K562 (cell line): Measurements from ENCODE around the gene GOLGA8N. TPM values are rescaled to one million over a fixed set of nuclear protein-coding genes. Genes with fewer than 3 reads are reported as not detected.

ENCODE experiments used
- ATAC-seq: fragments of 200-7000 bp; cut with Tn5 transposase; 3 replicates; pipeline ENCODE4 v1.9.1; 2020; ENCODE audit warnings: moderate library complexity
- BruUV-seq: library from RNA; stranded (reverse); fragments of 400-500 nt; replicated peaks from 2 replicates; lab custom pipeline; 2021; lab: Mats Ljungman, UMichigan
- CTCF ChIA-PET: fragments of 300-600 bp; formaldehyde crosslinking; extraction: SDS; loops from one replicate; lab custom pipeline; 2021; ENCODE audit warnings: low intra/inter-chr PET ratio; lab: Yijun Ruan, JAX
- POLR2A ChIA-PET: fragments of 300-600, 350-650 bp; sonication (Branson Sonifier 250); formaldehyde crosslinking; extraction: SDS; loops from one replicate; lab custom pipeline; 2021; ENCODE audit warnings: antibody characterized with exemption, inconsistent platforms; lab: Yijun Ruan, JAX
- DNase-seq, 4 experiments: peaks; one replicate each; pipeline versions ENCODE4 v3.0.0 to v3.0.0-alpha.2; 2011 to 2018; ENCODE audit warnings: low spot score in 3 of 4, mixed read lengths in 3 of 4; ENCODE audit errors: extremely low read depth in 1 of 4
- FAIRE-seq: peaks from 2 replicates; lab custom pipeline; 2011; peaks lifted over from hg19 to GRCh38; lab: Jason Lieb, UNC
- H2AFZ ChIP-seq: 2 replicates; pipeline ENCODE4 v1.6.0; 2011; ENCODE audit warnings: low read depth, low read length, control low read depth, inconsistent platforms
- H3K27ac ChIP-seq: fragments of 200-600 bp; 3 replicates; pipeline ENCODE4 v1.8.0; 2011; ENCODE audit warnings: low read depth, mild to moderate bottlenecking, control low read depth, inconsistent platforms, low read length, moderate library complexity, mixed read lengths; ENCODE audit errors: extremely low read depth
- H3K27me3 ChIP-seq, 2 experiments: fragments of 300-600 bp in 1 of 2; 2 replicates in 1 of 2; 3 replicates in 1 of 2; pipeline versions ENCODE4 v1.6.0 to v1.8.0; 2011; ENCODE audit warnings: inconsistent platforms in 2 of 2, low read length in 2 of 2, mild to moderate bottlenecking in 1 of 2, mixed read lengths in 1 of 2, moderate library complexity in 1 of 2; ENCODE audit not compliant: control insufficient read depth in 2 of 2, insufficient read depth in 2 of 2
- H3K36me3 ChIP-seq: fragments of 300-600 bp; 3 replicates; pipeline ENCODE4 v1.8.0; 2011; ENCODE audit warnings: mild to moderate bottlenecking, low read length, inconsistent platforms; ENCODE audit not compliant: control insufficient read depth, insufficient read depth
- H3K4me1 ChIP-seq, 2 experiments: fragments of 200-600 bp in 1 of 2; replicated peaks in 1 of 2; 2 replicates in 1 of 2; 3 replicates in 1 of 2; pipeline versions ENCODE4 v1.5.1 to v1.8.0; 2011; ENCODE audit warnings: inconsistent platforms in 2 of 2, low read length in 2 of 2, mild to moderate bottlenecking in 1 of 2, mixed read lengths in 1 of 2, moderate library complexity in 1 of 2; ENCODE audit not compliant: control insufficient read depth in 2 of 2, insufficient read depth in 2 of 2
- H3K4me2 ChIP-seq: 2 replicates; pipeline ENCODE4 v1.6.1; 2011; ENCODE audit warnings: low read length, control low read depth, inconsistent platforms, mixed read lengths; ENCODE audit not compliant: insufficient read depth
- H3K4me3 ChIP-seq: fragments of 200-600 bp; sonication (generic), shearing (Covaris generic); 2 replicates; pipeline ENCODE4 v1.5.1; 2016; ENCODE audit warnings: control low read depth, inconsistent platforms
- H3K79me2 ChIP-seq: fragments of 200-600 bp; 3 replicates; pipeline ENCODE4 v1.8.0; 2011; ENCODE audit warnings: low read length, inconsistent platforms; ENCODE audit not compliant: control insufficient read depth, insufficient read depth
- H3K9ac ChIP-seq, 2 experiments: 2 replicates each; pipeline versions ENCODE4 v1.6.0 to v1.6.1; 2011; ENCODE audit warnings: low read depth in 2 of 2, low read length in 2 of 2, control low read depth in 1 of 2, inconsistent platforms in 1 of 2, mild to moderate bottlenecking in 1 of 2, mixed read lengths in 1 of 2; ENCODE audit not compliant: insufficient read depth in 1 of 2
- H3K9me1 ChIP-seq: one replicate; pipeline ENCODE4 v1.6.0; 2011; ENCODE audit warnings: inconsistent platforms, mild to moderate bottlenecking, low read length, moderate library complexity; ENCODE audit not compliant: control insufficient read depth, insufficient read depth
- H3K9me3 ChIP-seq: replicated peaks from 2 replicates; pipeline ENCODE4 v1.5.1; 2011; ENCODE audit warnings: low read depth, low read length, inconsistent platforms; ENCODE audit not compliant: control insufficient read depth, insufficient read depth
- H4K20me1 ChIP-seq: replicated peaks from 2 replicates; pipeline ENCODE4 v1.6.1; 2011; ENCODE audit warnings: low read length, inconsistent platforms, mixed read lengths; ENCODE audit not compliant: control insufficient read depth, insufficient read depth
- ARID2 ChIP-seq: fragments of 450-650 bp; IDR thresholded peaks from 2 replicates; pipeline ENCODE4 v1.6.1; 2017; ENCODE audit warnings: antibody characterized with exemption, mild to moderate bottlenecking
- BRD9 ChIP-seq: fragments of 450-650 bp; IDR thresholded peaks from 2 replicates; pipeline ENCODE4 v1.6.1; 2018; ENCODE audit warnings: low read depth; ENCODE audit not compliant: partially characterized antibody
- ETV6 ChIP-seq, 3 experiments: fragments of 150-350 bp in 1 of 3; sonication (generic) in 1 of 3; formaldehyde crosslinking in 1 of 3; IDR thresholded peaks; 2 replicates each; pipeline versions ENCODE4 v1.6.1 to v1.8.0; 2014 to 2022; ENCODE audit warnings: borderline replicate concordance in 2 of 3, low read depth in 2 of 3, antibody characterized with exemption in 1 of 3, low read length in 1 of 3, mild to moderate bottlenecking in 1 of 3, missing genetic modification reagents in 1 of 3
- SMARCE1 ChIP-seq: fragments of 450-650 bp; IDR thresholded peaks from 2 replicates; pipeline ENCODE4 v1.7.1; 2016; ENCODE audit warnings: mild to moderate bottlenecking
- SRSF1 ChIP-seq: fragments of 200-400 bp; formaldehyde crosslinking; IDR thresholded peaks from 2 replicates; pipeline ENCODE4 v1.6.1; 2017; ENCODE audit warnings: mild to moderate bottlenecking, low read depth, low read length, moderate library complexity
- TCFL5 ChIP-seq: fragments of 250-450 bp; sonication (Bioruptor Pico); conservative IDR thresholded peaks from 2 replicates; pipeline ENCODE4 v1.6.1; 2021; ENCODE audit warnings: mild to moderate bottlenecking, moderate library complexity, matching md5 sums
- WGBS: fragments of 100-300 bp; shearing (Covaris generic); methylation state at CpG from one replicate; pipeline ENCODE4 v1.1.6; 2016; ENCODE audit warnings: low coverage, mixed read lengths; ENCODE audit not compliant: insufficient coverage; ENCODE audit errors: missing lambda C conversion rate; 5-methylcytosine and 5-hydroxymethylcytosine counted together
- in situ Hi-C: fragments of 300-500 bp; cut with MboI; formaldehyde crosslinking; loops from 4 replicates; pipeline ENCODE4 v1.15.0; 2018; ENCODE audit warnings: inconsistent platforms, mixed read lengths
- intact Hi-C: fragments of 100-400 bp; cut with micrococcal nuclease; formaldehyde crosslinking; loops from 2 replicates; pipeline ENCODE4 v1.14.2; 2022
- polyA plus RNA-seq, 8 experiments: library from polyadenylated mRNA; depleted of rRNA in 4 of 8; stranded (reverse) in 5 of 8; unstranded in 3 of 8; fragments of >200 nt; fragmentation: Nextera tagmentation in 2 of 8; fragmentation: Illumina TruSeq in 1 of 8; extraction: Ambion mirVana in 2 of 8; extraction: Trizol in 1 of 8; gene quantifications; 2 replicates each; pipeline versions ENCODE4 v1.2.1 to v1.2.3, GENCODE V29; 2011 to 2014; ENCODE audit warnings: inconsistent platforms in 1 of 8, missing spikeins in 1 of 8
- total RNA-seq, 7 experiments: library from RNA; depleted of rRNA in 6 of 7; stranded (reverse); fragments of >200 nt in 6 of 7; fragmentation: Illumina TruSeq in 2 of 7; extraction: Trizol in 2 of 7; gene quantifications; 2 replicates each; pipeline versions ENCODE4 v1.2.1 to v1.2.3, GENCODE V29; 2011 to 2021; ENCODE audit warnings: low replicate concordance in 1 of 7
- TF ChIP-seq, protein P1 (sequence below): fragments of 250-450 bp; sonication (Bioruptor Pico); IDR thresholded peaks from 2 replicates; pipeline ENCODE4 v1.8.0; 2021; ENCODE audit warnings: moderate library complexity, mild to moderate bottlenecking, inconsistent platforms

GOLGA8N gene
- total and polyA plus RNA-seq, 9 of the 15 experiments (the other 6 are each of a cell fraction or from before 2014, with no cell fraction given) = 0.01 to 4.5 (median 0.24) TPM

DNA sequence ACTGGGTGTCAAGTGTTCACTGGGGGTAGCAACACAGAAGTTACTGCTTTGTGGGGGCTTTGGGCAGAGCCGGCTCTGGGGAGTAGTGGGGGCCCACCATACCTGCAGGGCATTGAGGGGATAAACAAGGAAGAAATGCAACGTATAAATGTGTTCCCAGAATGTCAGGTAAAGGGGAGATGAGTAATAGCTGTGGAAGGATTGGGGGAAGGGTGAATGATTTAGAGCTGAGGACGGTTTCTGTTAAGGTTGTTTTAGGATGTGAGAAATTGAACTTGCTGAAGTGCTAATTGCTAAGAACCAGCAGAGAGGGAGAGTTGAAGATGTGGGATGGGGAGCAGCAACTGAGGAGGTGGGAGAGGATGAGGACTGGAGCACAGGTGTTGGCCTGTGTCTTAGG is 58.9 kb downstream of the GOLGA8N start:
- Histone ChIP-seq H4K20me1 (0 out of 2 replicates have a peak, but pooled peaks cover 5% of the 10 kb centered on the region), H3K4me2 (no peak overlapping the region), H3K9me3 (no peaks in the 10 kb centered on the region), H3K79me2 (no peaks in the 10 kb centered on the region), H3K27me3 (no peaks in the 10 kb centered on the region), H3K9me1 (no peaks in the 10 kb centered on the region), H2AFZ (no peak overlapping the region), H3K9ac (no peak overlapping the region), H3K27ac (no peak overlapping the region), H3K36me3 (no peaks in the 10 kb centered on the region), H3K4me1 (peaks cover 0 to 3% of the 10 kb centered on the region in 2 experiments; a peak in 2 of 5 replicates), H3K4me3 (no peak overlapping the region)
- BruUV-seq = no TSS peak
- FAIRE-seq (no peak), ATAC-seq (no peak), DNase-seq (no peak)
- no peak for TF ChIP-seq BRD9
- TF ChIP-seq TCFL5 (CRISPR knock-in tag) = no peak
- TF ChIP-seq ETV6 (IDR thresholded peaks at IDR 0.05; ENCODE audit: borderline replicate concordance in 1 of 2, low read depth in 2 of 2, low read length in 1 of 2) = no peak
- TF ChIP-seq ETV6 (CRISPR knock-in tag; IDR thresholded peaks at IDR 0.05; ENCODE audit: borderline replicate concordance) = no peak
- TF ChIP-seq SRSF1 = no peak
- TF ChIP-seq ARID2 = no peak
- TF ChIP-seq, protein P1, sequence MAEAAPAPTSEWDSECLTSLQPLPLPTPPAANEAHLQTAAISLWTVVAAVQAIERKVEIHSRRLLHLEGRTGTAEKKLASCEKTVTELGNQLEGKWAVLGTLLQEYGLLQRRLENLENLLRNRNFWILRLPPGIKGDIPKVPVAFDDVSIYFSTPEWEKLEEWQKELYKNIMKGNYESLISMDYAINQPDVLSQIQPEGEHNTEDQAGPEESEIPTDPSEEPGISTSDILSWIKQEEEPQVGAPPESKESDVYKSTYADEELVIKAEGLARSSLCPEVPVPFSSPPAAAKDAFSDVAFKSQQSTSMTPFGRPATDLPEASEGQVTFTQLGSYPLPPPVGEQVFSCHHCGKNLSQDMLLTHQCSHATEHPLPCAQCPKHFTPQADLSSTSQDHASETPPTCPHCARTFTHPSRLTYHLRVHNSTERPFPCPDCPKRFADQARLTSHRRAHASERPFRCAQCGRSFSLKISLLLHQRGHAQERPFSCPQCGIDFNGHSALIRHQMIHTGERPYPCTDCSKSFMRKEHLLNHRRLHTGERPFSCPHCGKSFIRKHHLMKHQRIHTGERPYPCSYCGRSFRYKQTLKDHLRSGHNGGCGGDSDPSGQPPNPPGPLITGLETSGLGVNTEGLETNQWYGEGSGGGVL = no peak
- TF ChIP-seq SMARCE1 = no peak
- WGBS = 27% methylated on average over 3 of the region's 3 CpGs
- ChIA-PET CTCF (interaction anchor here (1.0 kb wide), 1 partner anchor 341 kb away, joined by 3 read pairs; no protein-coding TSS in a partner anchor), POLR2A (no interaction called here)
- intact Hi-C loops (no loop called here), in situ Hi-C loops (no loop called here)
